CD4-positive, alpha-beta T cell treated with Interferon gamma for 1 hour (primary cell): Measurements from ENCODE around the gene RUSC1.
"Not testable (repeated sequence)": the region's sequence is repeated elsewhere in the genome, so short reads cannot be mapped to it uniquely, and the experiment has no call there.

Source experiments
- DNase-seq: peaks from one replicate; pipeline ENCODE4 v3.0.0-alpha.2; 2020

The RUSC1 gene

GRCh38 chr1:155320661-155321617, at the start of gene RUSC1:
TSS of gene RUSC1 (plus strand) at chr1:155320894. CDS start at chr1:155321774, 880 bp downstream.
- DNase-seq, result peak; percentile 72

DNA sequence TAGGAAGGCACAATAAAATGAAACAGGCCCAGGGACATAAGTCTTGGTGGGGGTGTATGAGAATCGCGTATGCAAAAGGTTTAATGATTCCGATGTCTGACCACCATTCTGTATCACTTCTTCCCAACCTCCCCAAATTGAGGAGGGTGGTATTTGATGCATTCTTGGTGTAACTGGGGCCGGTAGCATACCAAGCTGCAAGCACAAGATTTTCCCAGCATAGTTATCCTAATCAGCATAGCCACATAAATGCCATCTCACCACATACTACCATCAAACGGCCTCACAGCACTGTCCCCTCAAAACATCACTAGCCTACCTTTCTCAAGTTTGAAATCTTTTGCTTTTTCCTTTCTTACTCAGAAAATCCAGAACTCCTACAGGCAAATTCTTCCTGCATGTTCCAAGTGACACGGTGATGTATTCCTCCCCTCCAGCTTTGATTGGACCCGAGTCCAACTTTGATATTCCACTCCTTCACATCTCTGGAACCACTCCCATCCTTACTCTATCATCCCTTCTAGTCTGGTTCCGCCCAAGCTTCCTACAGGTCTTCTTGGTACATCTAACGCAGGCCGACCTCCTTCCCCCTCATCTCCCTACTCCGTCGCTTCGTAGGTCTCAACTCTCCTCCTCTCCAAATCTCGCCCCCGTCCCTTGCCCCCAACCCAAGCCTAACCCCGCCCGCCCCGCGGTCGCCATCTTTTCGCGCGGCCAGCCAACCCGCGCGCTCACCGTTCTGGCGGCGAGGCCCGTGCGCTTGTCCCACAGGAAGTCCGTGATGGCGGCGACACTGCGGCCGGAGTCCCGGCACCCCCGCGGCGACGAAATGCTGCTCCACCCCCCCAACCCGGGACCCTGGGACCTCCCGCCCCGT, 48.0 kb upstream of the RUSC1 start:
- no peak for DNase-seq

DNA sequence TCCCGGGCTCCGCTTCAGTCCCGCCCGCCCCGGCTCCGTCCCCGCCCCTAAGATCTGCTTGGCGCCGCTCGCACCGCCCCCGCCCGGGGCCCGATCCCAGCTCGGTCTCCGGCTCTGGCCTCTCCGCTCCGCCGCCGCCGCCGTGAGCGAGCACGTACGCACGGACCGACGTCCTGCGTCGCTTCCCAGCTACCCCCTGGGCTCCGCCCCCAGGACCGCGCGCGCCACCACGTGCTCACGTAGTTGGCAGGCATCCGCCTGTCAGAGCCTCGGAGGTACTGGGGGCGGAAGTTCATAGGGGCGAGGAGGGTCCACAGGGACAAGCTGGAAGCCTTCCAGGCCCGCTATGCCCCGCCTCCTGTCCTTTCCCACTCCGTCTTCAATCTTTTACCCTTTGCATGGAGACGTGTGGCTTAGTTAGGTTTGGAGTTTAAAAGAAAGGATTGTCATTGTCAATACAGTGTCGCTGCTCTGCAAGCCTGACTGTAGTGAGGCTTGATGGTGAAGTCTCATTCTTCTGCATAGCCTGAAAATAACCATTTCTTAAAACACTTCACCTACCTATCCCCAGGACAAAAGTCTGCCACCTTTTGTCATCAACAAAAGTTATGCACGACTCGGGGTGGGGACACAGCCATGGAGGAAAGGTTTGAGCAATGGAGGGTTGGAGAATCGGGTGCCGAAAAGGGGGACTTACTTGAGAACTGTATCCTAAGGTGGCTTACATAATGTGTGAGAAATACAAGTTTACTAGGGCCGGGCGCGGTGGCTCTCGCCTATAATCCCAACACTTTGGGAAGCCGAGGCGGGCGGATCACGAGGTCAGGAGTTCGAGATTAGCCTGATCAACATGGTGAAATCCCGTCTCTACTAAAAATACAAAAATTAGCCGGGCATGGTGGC, 47.1 kb upstream of the RUSC1 start, which contains the start of gene CLK2:
CLK2 (minus strand) TSS at position 162 of the 903 bp plus-strand sequence. CDS start 2,527 bp downstream, outside the sequence.
- DNase-seq, result peak; percentile 92

- peak; percentile 92 for DNase-seq
Observed at GRCh38 chr1:155277070-155277901, 43.4 kb upstream of the RUSC1 start, which contains the start of gene HCN3. TSS of gene HCN3 (plus strand) at chr1:155277463. CDS start at chr1:155277591, 128 bp downstream.

DNA sequence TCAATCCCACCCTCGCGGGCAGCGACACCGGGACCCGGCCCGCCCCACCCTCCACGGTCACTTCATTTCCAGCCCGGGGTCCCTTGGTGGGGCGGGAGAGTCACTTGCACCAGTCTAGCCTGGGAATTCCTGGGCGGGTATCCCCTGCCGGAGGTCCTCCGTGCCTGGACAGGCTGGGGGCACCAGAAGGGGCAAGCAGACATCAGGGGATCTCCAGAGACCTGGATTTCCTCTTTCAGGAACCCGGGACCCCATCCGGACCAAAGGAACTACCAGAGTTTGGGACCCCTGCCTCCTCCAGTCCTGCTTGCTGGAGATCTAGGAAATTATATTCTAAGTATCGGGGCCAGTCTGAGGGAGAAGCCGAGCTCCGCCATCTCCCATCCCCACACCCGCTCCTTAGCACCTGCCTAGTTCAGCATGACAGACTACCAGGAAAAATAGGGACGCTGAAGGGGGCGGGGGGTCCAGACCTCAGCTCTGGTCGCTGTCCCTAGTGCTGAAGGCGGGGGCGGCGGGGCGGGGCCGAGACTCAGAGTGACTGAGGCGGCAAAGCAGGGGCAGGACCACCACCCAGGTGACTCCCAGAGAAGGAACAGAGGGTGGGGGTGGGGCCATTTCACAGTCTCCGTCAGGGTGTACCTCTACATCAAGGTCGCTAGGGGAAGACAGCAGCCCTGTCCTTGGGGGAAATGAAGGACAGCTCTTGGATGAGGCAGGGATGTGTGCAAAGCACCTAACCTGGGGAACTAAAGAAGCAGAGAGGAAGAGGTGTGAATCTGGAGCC, 42.6 kb upstream of the RUSC1 start:
- DNase-seq, result peak; percentile 70

DNA sequence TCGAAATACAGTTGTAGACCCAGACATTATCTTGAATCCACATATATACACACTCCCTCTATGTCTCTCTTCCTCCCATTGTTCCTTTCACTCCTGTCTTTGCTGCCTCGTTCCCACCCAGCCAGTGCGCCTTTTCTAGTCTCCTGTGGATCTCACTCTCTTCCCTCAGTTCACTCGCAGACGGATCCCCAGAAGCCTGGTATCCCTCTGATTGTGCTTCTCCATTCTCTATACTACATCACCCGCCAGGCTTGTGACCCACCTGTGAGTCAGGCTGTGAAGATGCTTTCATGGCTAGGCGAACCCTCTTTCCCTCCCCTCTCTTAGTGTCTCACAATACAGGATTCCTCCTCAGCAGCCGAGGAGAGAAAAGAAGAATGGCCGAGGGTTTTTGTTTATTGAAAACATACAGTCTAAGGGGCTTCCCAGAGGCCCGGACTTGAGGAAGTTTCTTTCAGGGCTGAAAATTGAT, 42.0 kb upstream of the RUSC1 start:
- DNase-seq, result no peak

DNA sequence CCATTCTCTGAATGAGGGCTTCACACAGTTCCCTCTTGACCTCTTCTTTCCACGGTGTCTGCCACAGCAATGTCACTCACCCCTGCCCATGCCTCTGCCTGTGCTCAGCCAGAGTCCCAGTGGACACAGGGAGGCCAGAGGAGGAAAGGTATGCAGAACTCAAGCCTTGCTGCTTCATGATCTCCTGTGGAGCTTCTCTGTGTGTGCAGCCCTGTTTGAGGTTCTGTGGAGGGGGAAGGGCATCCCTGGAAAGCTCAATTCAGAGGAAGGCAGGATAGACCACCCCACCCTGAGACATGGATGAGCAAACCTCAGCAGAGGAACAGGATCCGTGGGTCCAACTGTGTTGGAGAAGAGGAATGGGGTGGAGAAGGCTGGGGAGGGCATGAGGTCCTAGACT, 41.4 kb upstream of the RUSC1 start:
- DNase-seq, result no peak

DNA sequence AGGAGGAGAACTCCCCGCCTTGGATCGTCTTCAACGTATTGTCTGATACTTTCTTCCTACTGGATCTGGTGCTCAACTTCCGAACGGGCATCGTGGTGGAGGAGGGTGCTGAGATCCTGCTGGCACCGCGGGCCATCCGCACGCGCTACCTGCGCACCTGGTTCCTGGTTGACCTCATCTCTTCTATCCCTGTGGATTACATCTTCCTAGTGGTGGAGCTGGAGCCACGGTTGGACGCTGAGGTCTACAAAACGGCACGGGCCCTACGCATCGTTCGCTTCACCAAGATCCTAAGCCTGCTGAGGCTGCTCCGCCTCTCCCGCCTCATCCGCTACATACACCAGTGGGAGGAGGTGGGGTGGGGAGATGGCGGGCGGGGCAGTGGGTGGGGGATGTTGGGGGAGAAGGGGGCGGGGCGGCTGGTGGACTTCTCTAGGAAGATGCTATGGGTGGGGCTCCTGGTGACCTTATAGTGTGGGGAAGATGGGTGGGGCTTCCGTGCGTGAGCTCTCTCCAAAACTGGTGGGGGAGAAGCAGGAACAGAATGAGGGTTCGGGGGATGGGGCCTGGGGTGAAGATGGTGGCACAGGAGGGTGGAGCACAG, 38.1 kb upstream of the RUSC1 start:
- no peak for DNase-seq

DNA sequence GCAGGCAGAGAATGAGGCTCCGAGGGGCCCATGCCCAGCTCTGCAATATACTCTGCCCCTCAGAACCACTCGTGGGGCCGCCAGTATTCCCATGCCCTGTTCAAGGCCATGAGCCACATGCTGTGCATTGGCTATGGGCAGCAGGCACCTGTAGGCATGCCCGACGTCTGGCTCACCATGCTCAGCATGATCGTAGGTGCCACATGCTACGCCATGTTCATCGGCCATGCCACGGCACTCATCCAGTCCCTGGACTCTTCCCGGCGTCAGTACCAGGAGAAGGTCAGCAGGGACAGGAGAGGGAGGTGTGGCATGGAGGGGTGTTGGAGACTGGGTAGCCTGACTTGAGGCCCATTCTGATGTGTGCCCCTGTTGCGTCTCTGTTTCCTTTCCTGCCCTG, 36.2 kb upstream of the RUSC1 start:
- no peak for DNase-seq

DNA sequence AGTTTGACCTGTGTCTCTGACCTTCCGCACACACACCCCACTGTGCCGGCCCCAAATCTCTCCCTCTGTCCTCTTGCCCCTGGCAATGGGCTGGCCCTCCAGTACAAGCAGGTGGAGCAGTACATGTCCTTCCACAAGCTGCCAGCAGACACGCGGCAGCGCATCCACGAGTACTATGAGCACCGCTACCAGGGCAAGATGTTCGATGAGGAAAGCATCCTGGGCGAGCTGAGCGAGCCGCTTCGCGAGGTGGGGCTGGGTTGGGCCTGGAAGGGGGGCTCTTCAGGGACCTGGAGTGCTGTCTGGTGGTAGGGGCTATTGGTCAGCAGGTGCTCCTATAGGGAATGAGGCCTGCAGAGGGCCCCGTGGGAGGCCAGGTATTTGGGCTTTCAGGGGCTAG, 35.6 kb upstream of the RUSC1 start:
- no peak for DNase-seq

GRCh38 chr1:155285631-155286044, 35.1 kb upstream of the RUSC1 start:
- DNase-seq, result no peak

- DNase-seq, result no peak
Observed at GRCh38 chr1:155286544-155286943, 34.1 kb upstream of the RUSC1 start.

GRCh38 chr1:155287987-155288543, 32.6 kb upstream of the RUSC1 start:
- no peak for DNase-seq

DNA sequence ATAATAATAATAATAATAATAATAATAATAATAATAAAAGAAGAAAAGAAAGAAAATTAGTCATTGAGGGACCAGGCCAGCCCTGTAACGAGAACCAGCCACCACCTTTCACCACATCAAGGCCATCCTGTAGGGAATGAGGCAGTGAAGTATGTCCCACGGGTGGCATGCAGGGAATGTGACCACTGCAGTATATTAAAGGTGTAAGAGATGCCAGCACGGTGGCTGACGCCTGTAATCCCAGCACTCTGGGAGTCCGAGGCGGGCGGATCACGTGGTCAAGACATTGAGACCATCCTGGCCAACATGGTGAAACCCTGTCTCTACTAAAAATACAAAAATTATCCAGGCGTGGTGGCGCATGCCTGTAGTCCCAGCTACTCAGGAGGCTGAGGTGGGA, 29.7 kb upstream of the RUSC1 start:
- not testable (repeated sequence) for DNase-seq

- DNase-seq, result no peak
Observed at GRCh38 chr1:155293086-155293749, 27.5 kb upstream of the RUSC1 start.

GRCh38 chr1:155294520-155295182, 26.0 kb upstream of the RUSC1 start:
- no peak for DNase-seq

DNA sequence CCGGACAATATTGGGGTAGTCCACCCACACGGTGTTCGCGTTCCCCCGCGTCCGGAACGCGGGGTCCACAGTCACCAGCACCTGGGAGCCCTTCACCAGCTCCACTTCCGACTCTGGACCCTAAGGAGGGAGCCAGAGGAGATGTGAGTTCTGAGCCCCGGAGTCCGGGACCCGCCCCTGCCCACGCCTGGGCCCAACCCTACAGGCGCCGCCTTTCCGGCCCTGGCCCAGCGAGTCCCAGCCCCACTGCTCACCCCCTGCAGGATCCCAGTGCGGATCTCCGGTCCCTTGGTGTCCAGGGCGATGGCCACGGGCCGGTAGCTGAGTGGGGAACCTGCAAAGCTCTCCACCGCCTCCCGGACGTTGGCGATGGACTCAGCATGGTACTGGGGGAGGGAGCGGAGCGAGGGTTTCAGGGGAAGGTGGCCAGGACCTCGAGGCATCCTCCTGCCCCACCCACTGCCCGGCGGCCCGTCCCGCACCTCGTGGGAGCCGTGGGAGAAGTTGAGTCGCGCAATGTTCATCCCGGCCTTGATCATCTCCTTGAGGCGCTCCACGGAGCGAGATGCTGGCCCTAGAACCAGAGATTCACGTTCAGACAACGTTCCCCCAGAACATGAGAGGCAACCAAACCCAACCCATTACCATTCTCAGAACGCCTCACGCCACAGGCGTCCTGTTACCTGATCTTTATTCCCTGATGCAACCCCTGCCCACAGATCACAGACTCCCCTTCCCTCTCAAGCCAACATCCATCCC, 25.3 kb upstream of the RUSC1 start:
- DNase-seq, result no peak

DNA sequence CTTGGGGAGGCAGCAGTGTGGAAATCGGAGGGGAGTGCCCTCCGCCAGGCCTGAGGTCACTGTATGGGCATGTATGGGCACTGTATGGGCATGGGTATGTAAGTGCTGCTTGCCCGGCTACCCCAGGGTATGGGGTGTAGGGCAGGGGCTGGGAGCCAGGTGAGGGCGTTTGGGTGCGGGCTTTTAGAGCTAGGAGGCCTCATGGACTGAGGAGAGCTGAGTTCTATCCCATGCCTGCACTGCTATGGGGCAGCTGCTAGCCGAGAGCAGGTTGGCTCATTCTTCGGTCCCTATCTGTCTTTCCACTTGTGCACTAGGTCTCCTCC, 24.8 kb upstream of the RUSC1 start:
- DNase-seq, result no peak
